HL-60 (cell line): ENCODE results near the gene GNG12.

Source experiments
- CTCF ChIP-seq: IDR thresholded peaks from one replicate; pipeline ENCODE4 v1.5.1; 2011; ENCODE audit warnings: low read length, control low read depth, inconsistent platforms; ENCODE audit not compliant: insufficient read depth
- GABPA ChIP-seq: IDR thresholded peaks from 2 replicates; pipeline ENCODE4 v1.6.1; 2012; ENCODE audit warnings: low read depth
- POLR2AphosphoS5 ChIP-seq: IDR thresholded peaks from 2 replicates; pipeline ENCODE4 v1.6.1; 2012; ENCODE audit warnings: low read depth
- REST ChIP-seq: IDR thresholded peaks from 2 replicates; pipeline ENCODE4 v1.6.1; 2012; ENCODE audit warnings: low read depth; ENCODE audit not compliant: insufficient replicate concordance
- SPI1 ChIP-seq: IDR thresholded peaks from 2 replicates; pipeline ENCODE4 v1.6.1; 2012; ENCODE audit warnings: low read depth, mild to moderate bottlenecking, borderline replicate concordance

GRCh38 chr1:67816506-67816905 is 16.8 kb downstream of the GNG12 start:
- TF ChIP-seq POLR2AphosphoS5 (no peak), CTCF (no peak), GABPA (no peak), REST (no peak), SPI1 (no peak)
